Measurements from ENCODE around the gene EML1.

- TF ChIP-seq, protein P1, sequence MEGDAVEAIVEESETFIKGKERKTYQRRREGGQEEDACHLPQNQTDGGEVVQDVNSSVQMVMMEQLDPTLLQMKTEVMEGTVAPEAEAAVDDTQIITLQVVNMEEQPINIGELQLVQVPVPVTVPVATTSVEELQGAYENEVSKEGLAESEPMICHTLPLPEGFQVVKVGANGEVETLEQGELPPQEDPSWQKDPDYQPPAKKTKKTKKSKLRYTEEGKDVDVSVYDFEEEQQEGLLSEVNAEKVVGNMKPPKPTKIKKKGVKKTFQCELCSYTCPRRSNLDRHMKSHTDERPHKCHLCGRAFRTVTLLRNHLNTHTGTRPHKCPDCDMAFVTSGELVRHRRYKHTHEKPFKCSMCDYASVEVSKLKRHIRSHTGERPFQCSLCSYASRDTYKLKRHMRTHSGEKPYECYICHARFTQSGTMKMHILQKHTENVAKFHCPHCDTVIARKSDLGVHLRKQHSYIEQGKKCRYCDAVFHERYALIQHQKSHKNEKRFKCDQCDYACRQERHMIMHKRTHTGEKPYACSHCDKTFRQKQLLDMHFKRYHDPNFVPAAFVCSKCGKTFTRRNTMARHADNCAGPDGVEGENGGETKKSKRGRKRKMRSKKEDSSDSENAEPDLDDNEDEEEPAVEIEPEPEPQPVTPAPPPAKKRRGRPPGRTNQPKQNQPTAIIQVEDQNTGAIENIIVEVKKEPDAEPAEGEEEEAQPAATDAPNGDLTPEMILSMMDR (IDR thresholded peaks at IDR 0.05): no peak
- TF ChIP-seq POLR2A (IDR thresholded peaks at IDR 0.05): no peak
Observed at GRCh38 chr14:99860219-99860618, 67.0 kb downstream of the EML1 start.

All from right lobe of liver (tissue), 4 donors.